GM19023 (cell line): Measurements from ENCODE around the gene NRSN2.

Source experiments
- ATAC-seq: cut with Tn5 transposase; IDR thresholded peaks from one replicate; pipeline ENCODE4 v1.9.1; 2021; ENCODE audit warnings: mild to moderate bottlenecking, moderate library complexity; ENCODE audit not compliant: unreplicated experiment

NRSN2 gene

GRCh38 chr20:396252-396618 is 49.3 kb downstream of the NRSN2 start:
- ATAC-seq: no peak

GRCh38 chr20:396619-397431 is 49.9 kb downstream of the NRSN2 start:
- ATAC-seq: no peak

- no peak for ATAC-seq
These were observed 50.7 kb downstream of the NRSN2 start for GRCh38 chr20:397432-398237.

- no peak for ATAC-seq
These were observed 52.3 kb downstream of the NRSN2 start for GRCh38 chr20:399182-399707.

- ATAC-seq: no peak
These were observed 53.2 kb downstream of the NRSN2 start for GRCh38 chr20:400128-400453.

- no peak for ATAC-seq
These were observed 53.8 kb downstream of the NRSN2 start for GRCh38 chr20:400454-401275.

- ATAC-seq: no peak
These were observed 55.0 kb downstream of the NRSN2 start for GRCh38 chr20:401682-402495.

GRCh38 chr20:402496-402885 is 55.6 kb downstream of the NRSN2 start:
- no peak for ATAC-seq

GRCh38 chr20:402898-403581 is 56.1 kb downstream of the NRSN2 start:
- ATAC-seq: no peak

- ATAC-seq: no peak
These were observed 56.7 kb downstream of the NRSN2 start for GRCh38 chr20:403582-403957.

GRCh38 chr20:404088-404487 is 57.2 kb downstream of the NRSN2 start:
- ATAC-seq: no peak
